ENCODE results near the gene GALR2.
"Not testable (repeated sequence)": the region's sequence is repeated elsewhere in the genome, so short reads cannot be mapped to it uniquely, and the experiment has no call there.

The GALR2 gene

DNA sequence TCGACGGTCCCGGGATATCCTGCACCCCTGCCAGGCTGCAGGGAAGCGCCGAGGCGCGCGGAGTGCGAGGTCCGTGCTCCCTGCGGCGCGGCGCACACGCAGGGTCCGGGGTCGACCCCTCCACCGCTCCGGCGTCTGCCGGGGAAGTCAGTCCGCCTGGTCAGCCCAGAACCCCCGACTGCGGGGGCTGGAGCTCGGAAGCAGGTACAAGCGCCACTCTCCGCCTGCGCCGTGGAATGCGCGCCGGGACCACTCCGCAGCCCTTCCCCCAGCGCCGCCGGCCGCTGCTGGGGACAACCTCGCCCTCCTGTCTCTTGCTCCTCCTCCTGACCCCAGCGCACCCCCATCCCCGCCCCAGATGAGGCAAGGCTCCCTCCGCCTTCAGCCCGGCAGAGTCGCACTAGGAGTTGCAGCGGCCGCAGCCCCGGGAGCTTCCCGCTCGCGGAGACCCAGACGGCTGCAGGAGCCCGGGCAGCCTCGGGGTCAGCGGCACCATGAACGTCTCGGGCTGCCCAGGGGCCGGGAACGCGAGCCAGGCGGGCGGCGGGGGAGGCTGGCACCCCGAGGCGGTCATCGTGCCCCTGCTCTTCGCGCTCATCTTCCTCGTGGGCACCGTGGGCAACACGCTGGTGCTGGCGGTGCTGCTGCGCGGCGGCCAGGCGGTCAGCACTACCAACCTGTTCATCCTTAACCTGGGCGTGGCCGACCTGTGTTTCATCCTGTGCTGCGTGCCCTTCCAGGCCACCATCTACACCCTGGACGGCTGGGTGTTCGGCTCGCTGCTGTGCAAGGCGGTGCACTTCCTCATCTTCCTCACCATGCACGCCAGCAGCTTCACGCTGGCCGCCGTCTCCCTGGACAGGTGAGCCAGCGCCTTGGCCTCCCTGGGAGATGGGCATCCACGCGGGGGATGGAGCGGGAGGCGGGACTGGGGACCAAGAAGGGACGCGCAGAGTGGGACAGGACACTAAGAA lies at the start of gene GALR2:
Gene GALR2, plus strand, starts transcription at position 392 of the 974 bp plus-strand sequence. Its CDS starts 103 bp downstream, at position 495.
- no peak for DNase-seq

DNA sequence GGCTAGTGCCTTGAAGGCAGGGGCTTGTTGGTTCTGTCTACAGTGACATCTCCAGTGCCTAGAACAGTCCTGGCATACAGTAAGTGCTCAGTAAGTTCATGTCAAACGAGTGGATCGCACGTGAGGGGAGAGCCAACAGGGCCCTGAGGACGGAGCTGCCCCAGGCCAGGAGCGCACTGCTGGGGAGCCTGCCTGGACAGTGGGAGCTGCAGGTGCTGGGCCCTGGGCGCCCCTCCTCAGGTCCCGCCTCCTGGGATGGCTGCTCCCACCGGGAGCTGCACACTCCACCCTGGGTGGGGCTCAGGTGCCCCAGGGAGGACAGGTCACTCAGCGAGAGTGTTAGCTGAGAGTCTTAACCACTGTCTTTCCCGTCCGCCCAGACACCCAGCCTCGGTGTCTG lies 49.3 kb upstream of the GALR2 start:
- DNase-seq = no peak

GRCh38 chr17:76026714-76027158 lies 47.8 kb upstream of the GALR2 start:
- DNase-seq = no peak

DNA sequence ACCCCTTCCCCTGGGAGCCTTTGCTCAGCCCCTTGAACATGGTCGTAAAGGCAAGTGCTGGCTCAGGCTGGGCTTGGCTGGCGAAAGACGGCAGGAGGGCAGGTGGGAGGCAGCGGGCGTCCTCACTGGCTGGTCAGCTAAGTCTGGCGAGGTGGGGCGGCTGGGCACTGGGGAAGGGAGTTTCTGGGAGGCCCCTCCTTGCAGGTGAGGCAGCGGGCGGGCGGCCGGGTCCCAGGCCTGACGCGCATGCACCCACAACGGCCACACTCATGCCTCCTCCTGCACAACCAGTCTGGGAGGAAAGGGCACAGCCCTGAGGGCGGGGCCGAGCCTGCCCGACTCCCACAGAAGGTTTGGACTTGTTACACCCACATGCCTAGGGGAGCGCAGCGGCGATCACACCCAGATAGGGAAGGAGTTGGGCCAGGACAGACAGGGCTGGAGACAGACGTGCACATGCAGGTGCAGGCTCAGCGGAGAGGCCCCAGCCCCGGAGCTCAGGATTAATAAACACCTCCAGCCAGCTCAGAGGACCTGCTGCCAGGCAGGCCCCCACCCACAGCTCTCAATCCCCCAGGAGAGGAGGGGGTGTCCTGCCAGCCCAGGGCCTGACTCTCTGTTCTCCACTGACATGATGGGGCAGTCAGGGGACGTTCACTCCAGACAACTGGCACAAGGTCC lies 47.3 kb upstream of the GALR2 start, which contains the start of gene EVPL:
Gene EVPL, minus strand, starts transcription at position 148 of the 681 bp plus-strand sequence. Its CDS starts 108 bp downstream, at position 40.
- no peak for DNase-seq

GRCh38 chr17:76032073-76032779 lies 42.4 kb upstream of the GALR2 start:
- no peak for DNase-seq

DNA sequence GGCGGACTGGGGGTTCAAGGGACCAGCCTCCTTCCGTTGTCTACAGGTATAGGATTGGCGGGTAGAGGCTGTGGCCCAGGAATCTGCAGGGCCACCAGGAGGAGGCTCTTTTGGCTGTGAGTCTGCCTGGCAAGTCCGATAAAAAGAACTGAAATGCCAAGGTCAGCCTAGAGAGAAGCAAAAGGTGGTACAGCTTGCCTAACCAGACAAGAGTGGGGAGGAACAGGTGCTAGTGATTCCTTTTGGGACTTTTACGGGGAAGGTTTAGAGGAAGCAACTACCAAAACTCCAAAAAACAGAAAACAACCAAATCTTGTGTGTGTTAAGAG lies 41.8 kb upstream of the GALR2 start:
- no peak for DNase-seq

GRCh38 chr17:76033139-76033538 lies 41.4 kb upstream of the GALR2 start:
- no peak for DNase-seq

- no peak for DNase-seq
These were observed 39.9 kb upstream of the GALR2 start for GRCh38 chr17:76034428-76035350.

DNA sequence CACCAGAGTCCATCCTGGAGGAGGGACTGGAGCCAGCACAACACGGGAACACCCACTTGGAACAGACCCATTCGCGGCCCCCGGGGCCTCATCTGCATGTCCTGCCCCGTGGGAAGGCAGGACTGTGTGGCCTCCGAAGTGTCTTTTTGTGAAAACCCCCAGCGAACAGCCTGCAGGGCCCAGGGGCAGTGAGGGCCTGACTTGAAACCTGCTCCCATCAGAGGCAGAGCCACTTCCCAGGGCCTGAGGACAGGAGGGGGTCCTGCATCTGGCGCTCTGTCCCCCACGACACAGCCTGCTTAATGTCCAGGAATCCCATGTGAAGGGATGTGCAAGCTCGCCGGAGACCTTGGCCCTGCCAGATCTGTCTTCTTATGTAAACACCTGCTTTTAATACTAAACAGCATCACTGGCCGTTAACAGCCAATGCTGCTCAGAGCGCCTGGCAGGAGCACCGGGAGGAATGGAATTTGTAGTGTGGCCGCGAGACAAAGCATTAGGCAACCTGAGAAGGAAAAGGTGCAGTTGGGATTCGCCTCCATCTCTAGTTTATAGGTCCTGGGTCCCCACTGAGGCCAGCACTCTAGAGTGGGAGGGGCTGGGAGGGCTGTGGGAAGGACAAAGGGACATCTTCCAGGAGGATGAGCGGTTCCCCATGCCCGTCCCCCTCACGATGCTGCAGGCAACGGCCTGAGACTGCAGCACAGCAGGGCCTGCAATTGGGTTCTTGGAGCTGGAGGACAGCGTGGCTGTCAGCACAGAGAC lies 37.9 kb upstream of the GALR2 start:
- no peak for DNase-seq

- no peak for DNase-seq
These were observed 36.5 kb upstream of the GALR2 start for GRCh38 chr17:76038050-76038449.

- DNase-seq = no peak
These were observed 35.5 kb upstream of the GALR2 start for GRCh38 chr17:76039121-76039520.

DNA sequence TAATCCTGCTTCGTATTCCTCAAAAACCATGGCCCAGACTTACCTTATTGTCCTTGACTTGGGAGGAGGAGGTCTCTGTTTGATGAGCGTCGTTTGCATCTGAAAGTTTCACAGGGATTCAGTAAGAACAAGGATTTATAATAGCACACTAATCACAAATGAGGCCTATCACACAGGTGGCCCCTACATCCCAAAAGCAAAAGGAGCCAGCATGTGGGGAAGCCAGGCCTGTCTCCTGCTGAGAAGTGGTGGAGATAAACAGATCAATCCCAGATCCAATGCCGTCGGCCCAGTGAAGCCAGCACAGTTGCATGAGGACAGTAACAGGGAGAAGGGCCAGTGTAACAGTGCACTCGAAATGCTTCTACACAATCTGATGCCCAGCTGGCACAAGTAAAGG lies 34.2 kb upstream of the GALR2 start:
- DNase-seq = no peak

- DNase-seq = not testable (repeated sequence)
These were observed 31.7 kb upstream of the GALR2 start for GRCh38 chr17:76042868-76043267.

- DNase-seq = not testable (repeated sequence)
These were observed 30.0 kb upstream of the GALR2 start for GRCh38 chr17:76044475-76045007.

GRCh38 chr17:76046064-76046463 lies 28.5 kb upstream of the GALR2 start:
- no peak for DNase-seq

GRCh38 chr17:76048025-76048605 lies 26.5 kb upstream of the GALR2 start:
- no peak for DNase-seq

DNA sequence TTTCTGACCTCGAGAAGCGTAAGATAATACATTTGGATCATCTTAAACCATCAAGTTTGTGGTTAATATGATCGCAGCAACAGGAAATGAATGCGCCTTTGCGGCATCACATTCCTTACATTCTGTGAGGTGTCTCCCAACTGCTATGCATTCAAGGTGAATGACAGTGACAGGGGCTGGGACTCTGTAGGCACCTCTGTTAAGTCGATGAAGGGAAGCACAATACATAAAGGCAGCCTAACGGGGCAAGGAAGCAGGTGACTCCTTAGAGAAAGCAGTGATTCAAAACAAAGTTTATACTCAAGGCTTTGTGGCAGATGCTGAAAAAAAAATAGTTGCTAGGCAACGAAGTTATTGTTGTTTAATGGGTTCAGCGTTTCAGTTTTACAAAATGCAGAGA lies 25.9 kb upstream of the GALR2 start:
- peak; percentile 30 for DNase-seq

DNA sequence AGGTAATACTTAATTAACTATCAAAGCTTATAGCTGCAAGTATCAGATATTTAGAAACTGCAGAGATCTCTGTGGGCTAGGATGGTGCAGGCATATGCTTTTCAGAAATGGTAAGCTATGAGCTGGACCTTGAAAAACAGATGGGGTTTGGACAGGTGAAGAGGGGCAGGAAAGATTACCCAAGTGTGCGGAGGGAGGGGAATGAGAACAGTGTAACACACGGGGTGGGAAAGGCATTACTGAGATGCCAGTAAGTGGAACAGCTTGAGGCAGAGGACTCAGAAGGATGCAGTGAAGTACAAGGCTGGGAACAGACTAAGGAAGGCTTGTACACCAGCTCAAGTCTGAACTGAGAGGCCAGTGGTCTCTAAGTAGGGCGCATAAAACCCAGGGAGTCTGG lies 25.3 kb upstream of the GALR2 start:
- no peak for DNase-seq

DNA sequence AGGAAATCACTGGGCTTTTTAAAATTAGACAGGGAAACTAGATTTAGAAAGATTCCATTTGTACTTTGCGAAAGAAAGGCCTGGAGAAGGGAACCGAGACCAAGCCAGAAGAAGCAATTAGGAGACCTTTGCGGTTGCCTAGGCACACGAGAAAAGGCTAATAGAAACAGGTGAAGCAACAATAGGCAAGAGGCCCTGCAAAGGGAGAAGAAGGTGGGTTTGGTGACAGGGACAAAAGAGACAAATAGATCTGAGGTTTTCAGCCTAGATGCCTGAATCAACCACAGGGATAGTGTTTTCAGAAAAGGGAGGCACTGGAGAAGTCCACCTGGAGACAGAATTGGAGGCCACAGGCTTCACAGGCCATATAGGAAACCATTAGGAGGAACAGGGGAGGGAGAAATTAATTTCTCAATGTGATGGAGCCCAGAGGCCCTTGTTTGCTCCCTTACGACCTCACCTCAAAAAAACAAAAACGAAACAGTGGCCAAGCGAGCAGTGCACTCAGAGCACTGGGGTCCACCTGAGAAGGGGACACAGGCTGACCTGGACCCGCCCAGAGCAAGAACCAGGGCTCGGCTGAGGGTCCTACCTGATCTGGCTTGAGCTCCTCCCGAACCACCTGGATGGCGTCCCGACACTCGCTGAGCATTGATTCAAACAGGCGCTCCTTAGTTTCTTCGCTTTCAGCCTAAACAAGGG lies 24.6 kb upstream of the GALR2 start:
- no peak for DNase-seq
